Measurements from ENCODE around the gene MOSMO. TPM values are rescaled to one million over a fixed set of nuclear protein-coding genes. Genes with fewer than 3 reads are reported as not detected.
A peak's percentile ranks its signal among the peaks of the same experiment; 100 is the strongest.

MOSMO gene
- total and polyA plus RNA-seq, 2 of the 13 experiments (the other 11 are each of a cell fraction or from before 2014, with no cell fraction given) = 26.7 to 32.6 TPM

DNA sequence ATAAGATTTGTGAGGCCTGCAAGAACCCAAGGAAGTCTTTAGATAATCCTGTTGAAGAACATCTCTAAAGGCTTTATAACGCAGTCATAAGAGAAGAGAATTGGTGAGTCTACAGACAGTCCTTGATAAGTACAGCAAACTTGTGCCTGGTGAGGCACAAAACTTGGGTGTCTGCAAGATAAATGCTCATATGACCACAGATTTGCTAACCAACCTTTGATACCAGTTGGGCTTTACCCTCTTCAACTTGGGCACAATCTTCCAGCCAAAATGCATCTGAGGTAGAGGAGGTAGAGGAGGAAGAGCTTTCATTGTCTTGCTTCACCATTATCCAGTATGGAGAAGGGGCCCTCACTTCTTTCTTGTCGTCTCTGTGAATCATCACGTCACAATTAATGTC is 23.8 kb upstream of the MOSMO start:
- POLR2A ChIA-PET = no interaction called here
- TSS peak; percentile 18 for BruUV-seq (replicated peaks)
- Histone ChIP-seq H3K79me2 (ENCODE audit: insufficient read depth, low read length) (no peaks in the 10 kb centered on the region), H3K27me3 (ENCODE audit: control insufficient read depth in 1 of 2, insufficient read depth in 2 of 2, low read length in 2 of 2) (no peaks in the 10 kb centered on the region), H2AFZ (ENCODE audit: low read length) (no peak overlapping the region), H3K9ac (ENCODE audit: insufficient read depth, low read depth, low read length) (no peak overlapping the region), H3K4me1 (ENCODE audit: insufficient read depth, low read length) (no peaks in the 10 kb centered on the region), H3K36me3 (replicated peaks in 1 of 2; ENCODE audit: control insufficient read depth in 1 of 2, insufficient read depth in 2 of 2, low read length in 2 of 2) (peaks cover 27 to 63% of the 10 kb centered on the region in 2 experiments), H4K20me1 (ENCODE audit: insufficient read depth, low read length) (no peaks in the 10 kb centered on the region; the same call in 1 of the 2 replicates), H3K9me3 (ENCODE audit: low read length) (no peaks in the 10 kb centered on the region), H3K4me3 (replicated peaks in 1 of 3; ENCODE audit: insufficient read depth in 1 of 3, low read depth in 2 of 3, low read length in 3 of 3) (no peak overlapping the region), H3K4me2 (ENCODE audit: low read depth, low read length) (no peak overlapping the region), H3K27ac (ENCODE audit: extremely low read length, insufficient read depth, low read length) (no peak overlapping the region)
- in situ Hi-C loops (cut with HindIII; ENCODE audit: extremely low pct_ligation_motif_present, low pct_unique_long_range_greater_than_20kb) (no loop called here), intact Hi-C loops (cut with micrococcal nuclease; ENCODE audit: unreplicated experiment) (no loop called here)
- CTCF ChIA-PET (ENCODE audit: low intra/inter-chr PET ratio, low total read pairs) = no interaction called here
- 98% methylated on average over 3 of the region's 3 CpGs for WGBS (ENCODE audit: low lambda C conversion rate)
- FAIRE-seq (no peak), ATAC-seq (no peak), DNase-seq (ENCODE audit: low spot score) (no peak)
- no peak for TF ChIP-seq ZBTB43 (CRISPR knock-in tag; conservative IDR thresholded peaks at IDR 0.05)
- TF ChIP-seq RBM22 (optimal IDR thresholded peaks at IDR 0.05; ENCODE audit: low read length) = peak; percentile 88
- 0 out of 2 replicates have a peak, but pooled peaks have one; percentile 20 for TF ChIP-seq POLR2G (IDR thresholded peaks at IDR 0.05; ENCODE audit: low read depth, low read length)
- TF ChIP-seq AGO2 (optimal IDR thresholded peaks at IDR 0.05; ENCODE audit: low read depth, low read length) = peak; percentile 5

DNA sequence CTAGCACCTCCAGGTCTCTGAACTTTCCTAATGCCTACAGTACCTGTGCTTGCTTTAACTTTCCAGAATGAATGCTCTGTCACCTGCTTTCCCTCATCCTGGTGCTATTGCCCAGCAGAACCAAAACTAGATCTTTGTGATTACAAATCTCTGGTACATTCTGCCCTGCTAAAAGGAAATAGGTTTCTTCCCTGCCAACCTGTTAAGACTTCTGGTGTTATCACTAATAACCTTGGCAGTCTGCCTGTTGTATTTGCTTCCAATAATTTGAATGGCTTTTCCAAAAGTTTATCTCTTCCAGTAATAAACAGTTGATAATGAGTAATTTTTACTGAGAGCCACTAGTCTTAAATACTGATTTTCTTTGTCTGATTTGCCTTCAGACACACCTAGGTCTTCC is 22.4 kb upstream of the MOSMO start:
- intact Hi-C loops (cut with micrococcal nuclease; ENCODE audit: unreplicated experiment) = no loop called here
- POLR2A ChIA-PET = no interaction called here
- H3K36me3 ChIP-seq (replicated peaks in 1 of 2; ENCODE audit: control insufficient read depth in 1 of 2, insufficient read depth in 2 of 2, low read length in 2 of 2) = peaks cover 18 to 48% of the 10 kb centered on the region in 2 experiments
- no peak for FAIRE-seq
- no peaks in the 10 kb centered on the region; the same call in 1 of the 2 replicates for H4K20me1 ChIP-seq (ENCODE audit: insufficient read depth, low read length)
- H3K4me2 ChIP-seq (ENCODE audit: low read depth, low read length) = no peak overlapping the region
- H3K27ac ChIP-seq (ENCODE audit: extremely low read length, insufficient read depth, low read length) = no peak overlapping the region
- H3K79me2 ChIP-seq (ENCODE audit: insufficient read depth, low read length) = no peaks in the 10 kb centered on the region
- H3K4me1 ChIP-seq (ENCODE audit: insufficient read depth, low read length) = no peaks in the 10 kb centered on the region
- no TSS peak for BruUV-seq (replicated peaks)
- no peaks in the 10 kb centered on the region for H3K27me3 ChIP-seq (ENCODE audit: control insufficient read depth in 1 of 2, insufficient read depth in 2 of 2, low read length in 2 of 2)
- in situ Hi-C loops (cut with HindIII; ENCODE audit: extremely low pct_ligation_motif_present, low pct_unique_long_range_greater_than_20kb) = no loop called here
- H3K4me3 ChIP-seq (replicated peaks in 1 of 3; ENCODE audit: insufficient read depth in 1 of 3, low read depth in 2 of 3, low read length in 3 of 3) = no peak overlapping the region
- CTCF ChIA-PET (ENCODE audit: low intra/inter-chr PET ratio, low total read pairs) = interaction anchor here (0.7 kb wide), 1 partner anchor 92 kb away, joined by 3 read pairs; no protein-coding TSS in a partner anchor
- H3K9me3 ChIP-seq (ENCODE audit: low read length) = no peaks in the 10 kb centered on the region
- H2AFZ ChIP-seq (ENCODE audit: low read length) = no peak overlapping the region
- no peak for ATAC-seq
- no peak for DNase-seq (ENCODE audit: low spot score)
- no peak overlapping the region for H3K9ac ChIP-seq (ENCODE audit: insufficient read depth, low read depth, low read length)
- TF ChIP-seq, protein P1, sequence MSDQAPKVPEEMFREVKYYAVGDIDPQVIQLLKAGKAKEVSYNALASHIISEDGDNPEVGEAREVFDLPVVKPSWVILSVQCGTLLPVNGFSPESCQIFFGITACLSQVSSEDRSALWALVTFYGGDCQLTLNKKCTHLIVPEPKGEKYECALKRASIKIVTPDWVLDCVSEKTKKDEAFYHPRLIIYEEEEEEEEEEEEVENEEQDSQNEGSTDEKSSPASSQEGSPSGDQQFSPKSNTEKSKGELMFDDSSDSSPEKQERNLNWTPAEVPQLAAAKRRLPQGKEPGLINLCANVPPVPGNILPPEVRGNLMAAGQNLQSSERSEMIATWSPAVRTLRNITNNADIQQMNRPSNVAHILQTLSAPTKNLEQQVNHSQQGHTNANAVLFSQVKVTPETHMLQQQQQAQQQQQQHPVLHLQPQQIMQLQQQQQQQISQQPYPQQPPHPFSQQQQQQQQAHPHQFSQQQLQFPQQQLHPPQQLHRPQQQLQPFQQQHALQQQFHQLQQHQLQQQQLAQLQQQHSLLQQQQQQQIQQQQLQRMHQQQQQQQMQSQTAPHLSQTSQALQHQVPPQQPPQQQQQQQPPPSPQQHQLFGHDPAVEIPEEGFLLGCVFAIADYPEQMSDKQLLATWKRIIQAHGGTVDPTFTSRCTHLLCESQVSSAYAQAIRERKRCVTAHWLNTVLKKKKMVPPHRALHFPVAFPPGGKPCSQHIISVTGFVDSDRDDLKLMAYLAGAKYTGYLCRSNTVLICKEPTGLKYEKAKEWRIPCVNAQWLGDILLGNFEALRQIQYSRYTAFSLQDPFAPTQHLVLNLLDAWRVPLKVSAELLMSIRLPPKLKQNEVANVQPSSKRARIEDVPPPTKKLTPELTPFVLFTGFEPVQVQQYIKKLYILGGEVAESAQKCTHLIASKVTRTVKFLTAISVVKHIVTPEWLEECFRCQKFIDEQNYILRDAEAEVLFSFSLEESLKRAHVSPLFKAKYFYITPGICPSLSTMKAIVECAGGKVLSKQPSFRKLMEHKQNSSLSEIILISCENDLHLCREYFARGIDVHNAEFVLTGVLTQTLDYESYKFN (CRISPR knock-in tag; conservative IDR thresholded peaks at IDR 0.05) = no peak
- no peak for TF ChIP-seq ZNF569 (CRISPR knock-in tag; IDR thresholded peaks at IDR 0.05; ENCODE audit: borderline replicate concordance)
- TF ChIP-seq MTA3 (CRISPR knock-in tag; IDR thresholded peaks at IDR 0.05) = no peak
- TF ChIP-seq, protein P2, sequence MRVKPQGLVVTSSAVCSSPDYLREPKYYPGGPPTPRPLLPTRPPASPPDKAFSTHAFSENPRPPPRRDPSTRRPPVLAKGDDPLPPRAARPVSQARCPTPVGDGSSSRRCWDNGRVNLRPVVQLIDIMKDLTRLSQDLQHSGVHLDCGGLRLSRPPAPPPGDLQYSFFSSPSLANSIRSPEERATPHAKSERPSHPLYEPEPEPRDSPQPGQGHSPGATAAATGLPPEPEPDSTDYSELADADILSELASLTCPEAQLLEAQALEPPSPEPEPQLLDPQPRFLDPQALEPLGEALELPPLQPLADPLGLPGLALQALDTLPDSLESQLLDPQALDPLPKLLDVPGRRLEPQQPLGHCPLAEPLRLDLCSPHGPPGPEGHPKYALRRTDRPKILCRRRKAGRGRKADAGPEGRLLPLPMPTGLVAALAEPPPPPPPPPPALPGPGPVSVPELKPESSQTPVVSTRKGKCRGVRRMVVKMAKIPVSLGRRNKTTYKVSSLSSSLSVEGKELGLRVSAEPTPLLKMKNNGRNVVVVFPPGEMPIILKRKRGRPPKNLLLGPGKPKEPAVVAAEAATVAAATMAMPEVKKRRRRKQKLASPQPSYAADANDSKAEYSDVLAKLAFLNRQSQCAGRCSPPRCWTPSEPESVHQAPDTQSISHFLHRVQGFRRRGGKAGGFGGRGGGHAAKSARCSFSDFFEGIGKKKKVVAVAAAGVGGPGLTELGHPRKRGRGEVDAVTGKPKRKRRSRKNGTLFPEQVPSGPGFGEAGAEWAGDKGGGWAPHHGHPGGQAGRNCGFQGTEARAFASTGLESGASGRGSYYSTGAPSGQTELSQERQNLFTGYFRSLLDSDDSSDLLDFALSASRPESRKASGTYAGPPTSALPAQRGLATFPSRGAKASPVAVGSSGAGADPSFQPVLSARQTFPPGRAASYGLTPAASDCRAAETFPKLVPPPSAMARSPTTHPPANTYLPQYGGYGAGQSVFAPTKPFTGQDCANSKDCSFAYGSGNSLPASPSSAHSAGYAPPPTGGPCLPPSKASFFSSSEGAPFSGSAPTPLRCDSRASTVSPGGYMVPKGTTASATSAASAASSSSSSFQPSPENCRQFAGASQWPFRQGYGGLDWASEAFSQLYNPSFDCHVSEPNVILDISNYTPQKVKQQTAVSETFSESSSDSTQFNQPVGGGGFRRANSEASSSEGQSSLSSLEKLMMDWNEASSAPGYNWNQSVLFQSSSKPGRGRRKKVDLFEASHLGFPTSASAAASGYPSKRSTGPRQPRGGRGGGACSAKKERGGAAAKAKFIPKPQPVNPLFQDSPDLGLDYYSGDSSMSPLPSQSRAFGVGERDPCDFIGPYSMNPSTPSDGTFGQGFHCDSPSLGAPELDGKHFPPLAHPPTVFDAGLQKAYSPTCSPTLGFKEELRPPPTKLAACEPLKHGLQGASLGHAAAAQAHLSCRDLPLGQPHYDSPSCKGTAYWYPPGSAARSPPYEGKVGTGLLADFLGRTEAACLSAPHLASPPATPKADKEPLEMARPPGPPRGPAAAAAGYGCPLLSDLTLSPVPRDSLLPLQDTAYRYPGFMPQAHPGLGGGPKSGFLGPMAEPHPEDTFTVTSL (CRISPR knock-in tag; IDR thresholded peaks at IDR 0.05; ENCODE audit: borderline replicate concordance) = no peak

All from HepG2 (cell line).